Head of caudate nucleus (tissue), 42 donors: Measurements from ENCODE around the gene IPO13.

Experiments
- DNase-seq, 42 donors: peaks; one replicate each; pipeline versions ENCODE4 v3.0.0 to v3.0.0-alpha.2; 2020 to 2021; ENCODE audit warnings: mixed read lengths in 7 of 42
- intact Hi-C: fragments of 100-400 bp; cut with DNase I; formaldehyde crosslinking; loops from one replicate; pipeline ENCODE4 v1.15.0; 2022

IPO13 gene

DNA sequence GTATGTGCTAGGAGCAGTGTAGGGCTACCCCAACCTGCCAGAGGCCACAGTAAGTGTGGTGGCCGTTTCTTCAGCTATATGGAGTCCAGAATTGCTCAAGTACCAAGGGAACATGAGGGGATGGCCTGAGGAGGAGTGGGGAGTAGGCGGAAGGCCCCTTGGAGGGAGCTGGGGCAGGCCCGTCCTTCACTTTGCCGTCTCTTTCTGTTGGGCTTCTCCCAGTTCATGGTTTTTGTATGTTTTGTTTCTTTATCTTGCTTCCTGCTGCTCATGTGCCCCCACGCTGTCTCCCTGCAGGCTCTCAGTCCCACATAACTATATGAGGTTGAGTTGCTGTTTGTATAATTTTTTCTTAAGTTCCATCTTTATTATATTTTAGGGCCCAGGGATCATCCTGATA is 17.1 kb downstream of the IPO13 start:
- DNase-seq: no peak
- intact Hi-C loops: no loop called here

DNA sequence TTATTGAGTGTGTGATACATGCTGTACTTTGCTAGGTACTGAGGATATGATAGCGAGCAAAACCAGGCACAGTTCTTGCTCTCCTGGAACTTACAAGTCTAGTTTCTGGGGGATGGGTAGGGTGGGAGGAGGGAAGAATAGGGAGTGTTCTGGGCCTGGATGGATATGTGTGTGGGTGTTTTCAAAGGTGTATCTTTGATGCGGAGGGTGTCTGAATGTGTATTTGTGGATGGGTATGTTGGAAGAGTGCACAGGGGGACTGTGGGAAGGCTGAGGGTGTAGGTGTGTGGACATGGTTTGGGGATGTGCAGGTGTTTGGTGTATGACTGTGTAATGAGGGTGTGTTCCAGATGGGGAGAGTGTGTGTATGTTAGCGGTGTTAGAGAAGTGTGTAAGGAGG is 18.6 kb downstream of the IPO13 start:
- DNase-seq: peak in 9 of 42 donors; percentile 24 to 72 (median 46)
- intact Hi-C loops: no loop called here

DNA sequence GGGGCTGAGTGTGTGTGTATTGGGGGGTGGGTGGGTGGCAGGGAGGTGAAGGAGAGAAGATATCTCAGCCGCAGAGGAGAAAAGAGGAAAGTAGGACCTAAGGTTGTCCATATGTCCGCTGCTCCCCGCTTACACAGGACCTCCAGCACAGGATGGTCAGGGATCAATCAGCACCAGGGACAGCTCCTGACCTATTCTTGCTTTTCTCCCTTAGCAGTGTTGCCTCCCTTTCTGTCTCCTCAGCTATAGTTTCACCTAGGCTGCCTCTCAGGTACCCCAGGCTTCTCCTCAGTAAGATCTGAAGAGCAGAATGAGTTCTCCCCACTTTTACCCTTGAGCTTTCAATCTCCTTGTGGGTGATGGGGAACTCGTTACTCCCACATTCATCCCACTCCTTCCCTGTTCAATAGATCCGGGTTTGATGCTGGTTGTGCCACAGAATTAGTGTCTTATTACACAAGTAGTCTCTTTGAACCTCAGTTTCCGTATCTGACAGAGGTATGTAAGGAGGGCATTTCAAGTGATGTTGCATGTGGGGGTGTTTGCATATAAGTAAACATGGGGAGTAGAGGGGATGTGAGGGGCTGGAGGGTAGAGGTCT is 21.7 kb downstream of the IPO13 start:
- intact Hi-C loops: no loop called here
- peak in 1 of 42 donors; percentile 69 for DNase-seq

GRCh38 chr1:43969416-43969745 is 22.6 kb downstream of the IPO13 start:
- intact Hi-C loops: no loop called here
- DNase-seq: peak in 1 of 42 donors; percentile 9

DNA sequence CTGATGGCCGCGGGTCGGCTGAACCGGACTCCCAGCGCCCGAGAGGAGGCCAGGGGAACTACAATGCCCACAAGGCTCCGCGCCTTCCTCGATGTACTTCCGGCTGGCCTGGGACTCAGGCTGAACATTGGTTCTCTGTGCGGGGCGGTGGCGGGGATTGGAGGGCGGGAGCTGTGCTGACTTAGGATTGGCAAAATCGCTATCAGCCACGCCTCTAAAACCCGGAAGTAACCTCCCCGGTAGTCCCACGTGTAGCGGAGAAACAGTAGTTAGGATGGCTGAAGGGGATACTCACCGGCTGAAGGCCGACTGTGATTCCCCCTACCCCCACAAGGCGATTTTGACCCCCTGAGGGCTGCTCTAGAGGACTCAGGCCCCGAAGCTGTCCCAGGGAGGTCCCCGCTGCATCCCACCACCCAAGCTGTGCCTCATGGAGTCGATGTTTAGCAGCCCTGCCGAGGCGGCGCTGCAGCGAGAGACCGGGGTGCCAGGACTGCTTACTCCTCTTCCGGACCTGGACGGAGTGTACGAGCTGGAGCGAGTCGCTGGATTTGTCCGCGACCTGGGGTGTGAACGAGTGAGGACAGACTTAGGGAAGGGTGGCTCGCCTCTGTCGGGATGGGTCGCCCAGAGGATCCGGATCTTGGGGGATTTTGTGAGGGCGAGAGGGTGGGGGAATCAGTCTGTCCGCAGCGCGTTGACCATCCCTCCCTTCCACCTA is 23.2 kb downstream of the IPO13 start, which contains the start of gene DPH2:
TSS of gene DPH2 (plus strand) at position 265 of the 721 bp plus-strand sequence. CDS start at position 431, 166 bp downstream.
- intact Hi-C loops: no loop called here
- DNase-seq: peak; percentile 95 to 100 (median 98)

DNA sequence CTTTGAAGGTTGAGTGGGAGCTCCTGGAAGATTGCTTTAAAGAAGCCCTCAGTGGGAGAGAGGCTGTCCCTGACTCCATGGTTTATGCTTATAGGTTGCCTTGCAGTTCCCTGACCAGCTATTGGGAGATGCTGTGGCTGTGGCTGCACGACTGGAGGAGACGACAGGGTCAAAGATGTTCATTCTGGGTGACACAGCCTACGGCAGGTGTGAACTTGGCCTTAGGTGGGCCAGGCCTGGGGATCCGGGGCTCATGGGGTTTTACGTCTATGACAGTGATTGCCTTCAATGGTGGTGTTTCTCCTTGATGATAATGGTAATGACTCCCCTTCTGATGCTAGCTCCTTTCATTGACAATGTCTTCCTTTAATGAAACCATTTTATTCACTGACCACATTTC is 23.8 kb downstream of the IPO13 start:
- DNase-seq: no peak
- intact Hi-C loops: no loop called here

- intact Hi-C loops: no loop called here
These were observed 24.2 kb downstream of the IPO13 start for GRCh38 chr1:43970911-43971310.

DNA sequence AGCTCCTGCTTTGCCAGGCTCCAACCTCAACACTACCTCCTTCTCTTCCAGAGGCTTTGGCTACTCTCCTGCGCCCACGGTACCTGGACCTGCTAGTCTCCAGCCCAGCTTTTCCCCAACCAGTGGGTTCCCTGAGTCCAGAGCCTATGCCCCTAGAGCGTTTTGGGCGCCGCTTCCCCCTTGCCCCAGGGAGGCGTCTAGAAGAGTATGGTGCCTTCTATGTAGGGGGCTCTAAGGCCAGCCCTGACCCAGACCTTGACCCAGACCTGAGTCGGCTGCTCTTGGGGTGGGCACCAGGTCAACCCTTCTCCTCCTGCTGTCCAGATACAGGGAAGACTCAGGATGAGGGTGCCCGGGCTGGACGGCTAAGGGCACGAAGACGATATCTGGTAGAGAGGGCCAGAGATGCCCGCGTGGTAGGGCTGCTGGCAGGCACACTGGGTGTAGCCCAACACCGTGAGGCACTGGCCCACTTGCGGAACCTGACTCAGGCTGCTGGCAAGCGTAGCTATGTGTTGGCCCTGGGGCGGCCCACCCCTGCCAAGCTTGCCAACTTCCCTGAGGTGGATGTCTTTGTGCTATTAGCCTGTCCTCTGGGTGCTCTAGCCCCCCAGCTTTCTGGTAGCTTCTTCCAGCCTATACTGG is 24.7 kb downstream of the IPO13 start:
- intact Hi-C loops: no loop called here
- no peak for DNase-seq

More at GRCh38 chr1:43970911-43971310, 24.2 kb downstream of the IPO13 start:
- no peak for DNase-seq

GRCh38 chr1:43973981-43974442 is 27.3 kb downstream of the IPO13 start:
- DNase-seq: no peak
- intact Hi-C loops: loop anchor here (1.0 kb wide), 1 partner anchor 28 kb away; the partner anchor contains the start of gene IPO13

DNA sequence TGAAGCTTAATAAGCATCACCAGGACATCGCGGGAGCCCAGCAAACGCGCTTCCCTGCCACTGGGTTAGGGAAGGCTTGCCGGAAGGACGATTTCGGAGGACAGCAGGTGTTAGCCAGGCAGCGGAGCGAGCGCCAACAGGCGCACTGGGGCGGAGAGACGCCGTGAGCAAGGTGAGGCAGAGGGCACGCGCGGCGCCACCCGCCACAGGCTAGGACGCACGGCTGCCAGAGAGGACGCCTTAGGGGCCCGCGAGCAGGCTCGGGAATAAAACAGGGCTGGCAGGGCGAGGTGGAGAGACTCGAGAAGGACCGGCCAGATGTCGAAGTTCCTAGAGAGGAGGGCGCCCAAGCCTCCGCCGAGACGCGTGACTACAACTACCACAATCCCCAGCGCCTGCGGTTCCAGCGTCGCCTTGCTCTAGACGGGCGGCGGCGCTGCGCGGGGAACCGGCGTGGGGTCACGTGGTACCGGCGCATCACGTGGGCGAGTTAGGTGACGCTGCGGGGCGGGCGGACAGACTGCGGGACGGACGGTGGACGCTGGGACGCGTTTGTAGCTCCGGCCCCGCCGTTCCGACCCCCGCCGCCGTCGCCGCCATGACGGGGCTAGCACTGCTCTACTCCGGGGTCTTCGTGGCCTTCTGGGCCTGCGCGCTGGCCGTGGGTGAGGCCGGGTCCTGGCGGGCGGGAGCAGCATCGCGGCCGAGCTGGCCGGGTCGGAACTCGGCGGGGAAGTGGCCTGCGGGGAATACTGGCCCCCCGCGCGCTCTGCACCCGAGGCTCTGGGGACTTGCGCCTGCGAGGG is 27.9 kb downstream of the IPO13 start, which contains the start of gene ATP6V0B:
TSS of gene ATP6V0B (plus strand) at position 518 of the 806 bp plus-strand sequence. CDS start at position 599, 81 bp downstream.
- DNase-seq: peak; percentile 96 to 100 (median 99)
- intact Hi-C loops: loop anchor here (1.0 kb wide), 1 partner anchor 28 kb away; the partner anchor contains the start of gene IPO13

DNA sequence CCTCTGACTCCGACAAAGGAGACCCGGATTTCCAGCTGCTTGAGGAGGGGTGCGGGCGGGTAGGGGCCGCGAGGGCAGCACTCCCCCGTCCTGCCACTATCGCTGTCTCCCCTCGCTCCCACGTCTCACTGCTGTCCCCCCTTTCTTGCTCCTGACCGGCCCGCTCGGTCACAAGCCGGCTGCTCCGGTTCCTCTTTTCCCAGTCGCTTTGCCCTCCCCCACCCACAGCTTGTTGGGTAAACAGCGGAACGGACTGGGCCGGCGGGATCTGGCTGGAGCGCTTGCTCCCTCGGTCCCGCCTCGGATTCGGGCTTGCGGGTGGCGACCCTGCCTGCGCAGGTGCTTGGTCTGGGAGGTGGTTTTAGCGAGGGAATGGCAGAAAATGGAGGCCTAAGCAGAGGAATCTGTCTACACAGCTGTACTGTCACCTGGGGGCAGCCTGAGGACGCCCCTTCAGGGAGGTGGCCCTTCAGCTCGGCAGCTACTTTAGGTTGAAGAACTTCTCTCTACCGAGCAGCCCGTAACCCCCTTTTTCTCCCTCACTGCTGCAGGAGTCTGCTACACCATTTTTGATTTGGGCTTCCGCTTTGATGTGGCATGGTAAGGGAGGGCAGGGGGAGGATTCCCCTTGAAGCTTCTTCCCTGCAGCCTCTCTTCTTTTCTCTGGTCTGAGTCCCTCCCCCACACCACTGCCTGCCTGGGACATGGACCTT is 28.7 kb downstream of the IPO13 start:
- DNase-seq: peak in 28 of 42 donors; percentile 27 to 69 (median 52)
- intact Hi-C loops: no loop called here

DNA sequence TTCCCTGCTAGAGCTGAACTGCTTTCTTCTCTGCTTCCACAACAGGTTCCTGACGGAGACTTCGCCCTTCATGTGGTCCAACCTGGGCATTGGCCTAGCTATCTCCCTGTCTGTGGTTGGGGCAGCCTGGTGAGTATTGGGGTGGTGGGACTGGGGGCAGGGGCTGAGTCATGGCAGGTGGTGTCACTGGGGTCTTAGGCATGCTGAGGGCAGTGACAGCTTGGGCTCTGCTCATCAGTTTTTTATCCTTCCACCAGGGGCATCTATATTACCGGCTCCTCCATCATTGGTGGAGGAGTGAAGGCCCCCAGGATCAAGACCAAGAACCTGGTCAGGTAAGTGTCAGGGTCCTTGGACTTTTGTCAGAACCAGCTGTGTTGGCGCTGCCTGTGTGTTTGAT is 29.3 kb downstream of the IPO13 start:
- no peak for DNase-seq
- intact Hi-C loops: no loop called here

- intact Hi-C loops: no loop called here
- no peak for DNase-seq
These were observed 30.1 kb downstream of the IPO13 start for GRCh38 chr1:43976890-43977289.

- intact Hi-C loops: no loop called here
- no peak for DNase-seq
These were observed 30.9 kb downstream of the IPO13 start for GRCh38 chr1:43977376-43978263.

DNA sequence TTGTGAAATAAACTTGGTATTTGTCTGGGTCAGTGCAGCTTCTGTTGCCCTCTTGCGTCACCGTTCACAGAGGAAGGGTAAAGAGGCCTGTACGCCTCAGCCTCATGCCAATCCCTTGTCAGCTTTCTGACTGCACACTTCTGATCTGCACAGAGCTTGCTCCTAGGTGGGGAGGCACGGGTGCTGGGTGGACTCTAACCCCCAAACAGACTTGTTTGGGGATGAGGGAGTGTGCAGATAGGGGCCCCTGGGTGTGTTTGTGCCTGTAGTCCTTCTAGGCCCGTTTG is 31.5 kb downstream of the IPO13 start:
- intact Hi-C loops: no loop called here
- DNase-seq: no peak

DNA sequence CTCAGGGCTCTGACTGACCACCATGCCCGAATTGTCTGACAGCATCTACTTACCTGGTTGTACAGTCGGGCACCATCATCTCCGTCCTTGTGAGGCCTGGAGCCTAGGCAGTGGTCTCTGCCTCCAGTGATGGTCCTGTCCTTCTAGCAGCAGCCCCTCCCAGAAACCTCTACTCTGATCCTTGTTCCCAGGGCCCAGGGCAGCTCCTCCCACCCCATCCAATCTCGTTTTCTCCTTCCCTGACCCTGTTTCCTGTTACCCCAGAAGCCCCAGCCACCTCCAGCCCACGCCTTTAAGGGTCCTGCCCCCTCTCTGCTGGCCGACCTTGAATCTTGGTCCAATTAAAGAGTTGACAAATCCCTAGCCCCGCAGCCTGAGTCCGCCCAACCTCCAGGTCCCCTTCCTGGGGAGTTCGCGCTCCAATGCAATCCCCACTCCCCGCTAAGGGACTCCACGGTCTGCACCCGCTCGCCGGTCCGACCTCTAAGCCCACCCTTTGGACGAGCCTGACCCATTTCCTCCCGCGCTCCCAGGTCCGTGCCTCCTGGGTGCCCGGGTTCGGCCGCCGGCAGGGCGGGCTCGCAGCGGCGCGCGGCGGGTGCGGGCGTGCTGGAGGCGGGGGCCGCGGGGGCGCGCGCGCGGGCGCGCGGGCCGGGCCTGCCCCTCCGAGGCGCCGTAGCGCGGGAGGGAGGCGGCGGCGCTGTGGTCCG is 32.0 kb downstream of the IPO13 start, which contains the start of gene B4GALT2:
TSS of gene B4GALT2 (plus strand) at position 660 of the 710 bp plus-strand sequence. CDS start 1,951 bp downstream, outside the sequence.
- intact Hi-C loops: no loop called here
- DNase-seq: peak in 36 of 42 donors; percentile 45 to 83 (median 67)

- DNase-seq: no peak
- intact Hi-C loops: no loop called here
These were observed 32.4 kb downstream of the IPO13 start for GRCh38 chr1:43979261-43979527.
